IPS-18a (cell line): Measurements from ENCODE around the gene WHAMM.

Experiments used
- H3K27ac ChIP-seq: one replicate; pipeline ENCODE4 v1.5.1; 2013; ENCODE audit warnings: low read length
- H3K27me3 ChIP-seq: one replicate; pipeline ENCODE4 v1.6.1; 2013; ENCODE audit warnings: mild to moderate bottlenecking, low read length; ENCODE audit not compliant: control insufficient read depth, insufficient read depth
- H3K36me3 ChIP-seq: one replicate; pipeline ENCODE4 v1.6.1; 2013; ENCODE audit warnings: low read depth, low read length; ENCODE audit not compliant: control insufficient read depth
- H3K4me1 ChIP-seq: one replicate; pipeline ENCODE4 v1.6.1; 2013; ENCODE audit warnings: low read depth, low read length; ENCODE audit not compliant: control insufficient read depth
- H3K4me3 ChIP-seq: one replicate; pipeline ENCODE4 v1.5.1; 2013; ENCODE audit warnings: low read length
- H3K9ac ChIP-seq: one replicate; pipeline ENCODE4 v1.6.1; 2013; ENCODE audit warnings: mild to moderate bottlenecking, low read length, moderate library complexity
- H3K9me3 ChIP-seq: one replicate; pipeline ENCODE4 v1.6.1; 2013; ENCODE audit warnings: low read depth, low read length; ENCODE audit not compliant: control insufficient read depth

Gene WHAMM

DNA sequence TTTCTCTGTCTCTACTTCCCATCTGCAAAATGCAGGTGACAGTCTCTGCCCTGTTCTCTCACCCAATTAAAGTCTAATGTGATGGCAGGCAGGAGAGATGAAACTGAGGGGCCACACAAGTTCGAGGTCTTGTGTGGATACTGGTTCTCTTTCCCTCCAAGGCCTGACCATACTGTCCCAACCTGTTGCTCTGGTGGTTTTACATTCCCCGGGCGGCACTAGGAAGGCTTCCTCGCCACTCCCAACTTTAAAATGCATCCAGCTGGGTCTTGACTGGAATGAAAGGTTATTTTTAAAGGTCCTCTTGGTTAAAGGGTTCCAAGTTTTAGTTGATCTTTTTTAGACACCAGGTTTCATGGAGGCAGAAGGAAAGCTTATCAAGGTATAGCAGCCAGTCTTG, 37.2 kb downstream of the WHAMM start:
- H3K27me3 ChIP-seq: no peaks in the 10 kb centered on the region
- H3K27ac ChIP-seq: no peak overlapping the region
- H3K9ac ChIP-seq: no peak overlapping the region
- no peaks in the 10 kb centered on the region for H3K9me3 ChIP-seq
- no peaks in the 10 kb centered on the region for H3K36me3 ChIP-seq
- H3K4me3 ChIP-seq: no peak overlapping the region
- H3K4me1 ChIP-seq: peaks cover 11% of the 10 kb centered on the region

DNA sequence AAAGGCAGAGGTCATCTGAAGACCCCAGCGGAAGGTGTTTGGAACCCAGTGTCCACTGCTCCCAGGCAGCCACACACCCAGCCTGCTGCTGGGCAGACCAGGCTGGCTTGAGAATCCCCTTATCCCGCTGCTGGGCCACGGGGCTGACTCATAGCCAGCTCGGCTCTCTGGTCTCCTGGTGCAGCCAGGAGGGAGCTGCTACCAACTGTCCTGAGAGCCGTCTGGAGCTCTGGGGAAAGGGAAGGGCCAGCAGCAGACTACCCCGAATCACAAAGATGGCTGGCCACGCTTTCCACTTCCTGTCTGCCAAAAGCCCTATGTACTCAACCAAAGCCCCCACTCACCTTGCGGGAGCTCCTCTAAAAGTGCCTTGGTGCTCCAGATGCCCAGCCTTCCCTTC, 38.3 kb downstream of the WHAMM start:
- H3K27ac ChIP-seq: no peak overlapping the region
- no peaks in the 10 kb centered on the region for H3K27me3 ChIP-seq
- H3K36me3 ChIP-seq: no peaks in the 10 kb centered on the region
- no peak overlapping the region for H3K4me3 ChIP-seq
- H3K9ac ChIP-seq: no peak overlapping the region
- H3K9me3 ChIP-seq: no peaks in the 10 kb centered on the region
- peaks cover 11% of the 10 kb centered on the region for H3K4me1 ChIP-seq

DNA sequence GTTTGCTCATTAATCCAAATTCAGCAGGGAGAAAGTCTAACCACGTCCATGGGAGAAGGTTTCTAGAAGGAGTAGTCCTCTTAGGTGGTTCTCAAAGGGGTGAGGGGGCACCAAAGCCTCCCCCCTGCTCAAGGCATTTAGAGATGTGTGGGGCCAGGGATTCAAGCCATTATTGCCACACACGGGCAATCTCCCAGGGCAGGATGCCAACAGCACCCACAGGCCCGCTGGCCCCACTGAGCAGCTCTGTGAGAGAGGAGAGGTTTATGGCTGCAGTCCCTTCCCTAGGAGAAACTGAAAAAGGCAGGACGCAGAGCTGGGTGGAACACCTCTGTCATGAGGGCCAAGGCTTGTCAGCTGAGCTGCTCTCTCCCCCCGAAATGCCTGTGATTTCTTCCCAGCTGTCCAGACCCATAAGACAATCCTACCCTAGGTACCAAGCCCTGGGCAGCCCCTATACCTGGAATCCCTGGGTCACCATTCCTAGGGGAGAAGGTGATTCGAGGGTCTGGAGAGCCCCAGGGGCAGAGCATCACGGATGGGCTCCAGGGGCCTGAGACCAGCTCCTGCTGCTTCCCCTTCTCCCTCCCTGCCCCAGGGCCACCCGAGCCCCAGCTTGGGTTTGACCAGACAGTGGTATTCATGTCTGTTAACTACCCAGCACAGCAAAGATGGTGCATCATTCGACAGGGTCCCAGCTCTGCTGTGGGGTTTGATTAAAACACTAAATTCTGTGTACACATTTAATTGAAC, 39.0 kb downstream of the WHAMM start:
- Histone ChIP-seq H3K4me3 (no peak overlapping the region), H3K27me3 (no peaks in the 10 kb centered on the region), H3K27ac (no peak overlapping the region), H3K4me1 (peaks cover 11% of the 10 kb centered on the region), H3K9me3 (no peaks in the 10 kb centered on the region), H3K36me3 (no peaks in the 10 kb centered on the region), H3K9ac (no peak overlapping the region)

DNA sequence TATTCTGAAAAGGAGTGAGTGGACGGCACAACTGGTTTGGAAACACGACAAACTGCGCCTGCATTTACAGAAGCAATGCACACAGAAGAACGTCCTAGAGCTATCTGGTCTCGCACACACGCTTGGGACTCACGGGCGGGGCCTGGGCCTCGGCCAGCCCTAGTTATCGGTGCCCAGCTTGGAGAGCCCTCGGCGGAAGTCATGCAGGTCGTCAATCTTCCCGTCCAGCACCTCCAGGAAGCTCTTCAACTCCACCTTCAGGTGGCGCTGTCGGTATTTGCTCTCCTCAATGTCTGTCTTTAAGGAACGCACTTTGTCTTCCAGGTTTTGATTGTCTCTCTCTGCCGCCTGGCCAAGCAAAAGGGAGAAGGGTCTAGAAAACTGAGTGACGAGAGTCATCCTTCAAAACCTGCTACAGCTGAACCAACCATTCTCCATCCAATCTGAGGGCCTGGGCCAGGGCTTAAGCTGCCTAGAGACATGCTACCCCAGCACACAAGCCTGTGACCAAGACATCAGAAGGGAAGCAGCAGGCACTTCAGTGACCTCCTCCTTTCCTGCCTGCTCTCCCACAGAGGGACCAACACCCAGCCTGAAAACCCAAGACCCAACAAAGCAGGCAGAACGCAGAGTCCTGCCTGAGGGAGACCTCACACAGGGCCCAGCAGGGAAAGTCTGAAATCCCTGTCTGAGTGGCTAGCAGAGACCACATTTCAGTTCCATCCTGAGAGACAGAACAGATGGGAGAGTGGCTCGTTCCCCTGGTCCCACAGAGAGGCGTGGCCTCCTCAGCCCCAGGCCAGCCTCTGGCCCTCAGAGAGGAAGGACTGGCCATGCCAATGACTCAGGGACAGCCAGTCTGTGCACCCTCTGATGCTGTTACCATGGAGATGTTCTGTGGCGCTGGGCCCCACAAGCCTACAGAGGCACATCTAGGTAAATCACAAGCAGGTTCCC, 40.4 kb downstream of the WHAMM start:
- Histone ChIP-seq H3K9ac (peak overlapping the region; percentile 35), H3K4me3 (peak overlapping the region; percentile 36), H3K4me1 (peaks cover 11% of the 10 kb centered on the region), H3K27me3 (no peaks in the 10 kb centered on the region), H3K27ac (no peak overlapping the region), H3K36me3 (no peaks in the 10 kb centered on the region), H3K9me3 (no peaks in the 10 kb centered on the region)

DNA sequence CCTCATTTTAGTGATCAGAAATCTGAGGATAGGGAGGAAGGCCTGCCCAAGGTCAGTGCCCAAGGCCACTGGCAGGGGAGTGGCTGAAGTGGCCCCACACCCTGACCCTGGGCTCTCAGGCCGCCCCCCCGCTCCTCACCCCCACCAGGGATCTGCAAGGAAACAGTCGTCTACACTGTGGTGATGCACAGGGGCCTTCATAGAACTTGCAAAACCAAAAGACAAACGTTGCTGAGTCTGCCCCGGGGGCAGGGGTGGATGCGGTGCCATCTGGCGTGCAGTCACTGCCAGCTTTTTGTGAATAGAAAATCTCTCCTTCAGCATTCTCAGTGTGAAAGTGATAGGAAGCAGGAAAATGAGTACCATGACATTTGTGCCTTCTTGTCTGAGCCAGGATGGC, 41.3 kb downstream of the WHAMM start:
- H3K27ac ChIP-seq: no peak overlapping the region

DNA sequence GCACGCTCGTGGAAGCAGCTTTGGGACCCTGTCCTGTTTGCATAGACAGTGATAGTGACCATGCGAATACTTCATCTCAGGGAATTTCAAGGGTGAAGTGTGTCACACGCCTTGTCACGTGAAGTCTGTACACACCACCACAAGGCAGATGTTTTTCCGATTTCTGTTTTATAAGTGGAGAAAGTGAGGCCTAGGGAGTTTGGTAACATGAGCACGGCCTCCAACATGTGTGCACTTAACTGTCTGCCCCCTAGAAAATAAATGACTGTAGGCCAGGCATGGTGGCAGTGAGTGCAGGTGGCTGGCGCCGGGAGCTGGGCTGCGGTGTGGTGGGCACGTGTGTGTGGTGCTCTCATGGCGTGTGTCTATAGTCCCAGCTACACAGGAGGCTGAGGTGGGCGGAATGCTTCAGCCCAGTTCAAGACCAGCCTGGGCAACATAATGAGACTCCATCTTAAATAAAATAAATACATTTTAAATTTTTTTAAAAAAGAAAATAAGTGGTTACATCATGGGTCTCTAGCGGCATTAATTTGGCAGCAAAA, 42.0 kb downstream of the WHAMM start:
- H3K27me3 ChIP-seq: no peaks in the 10 kb centered on the region
- H3K4me1 ChIP-seq: peaks cover 11% of the 10 kb centered on the region
- H3K9me3 ChIP-seq: no peaks in the 10 kb centered on the region
- no peak overlapping the region for H3K27ac ChIP-seq
- no peak overlapping the region for H3K4me3 ChIP-seq
- no peak overlapping the region for H3K9ac ChIP-seq
- no peaks in the 10 kb centered on the region for H3K36me3 ChIP-seq

More for the DNA sequence above, 41.3 kb downstream of the WHAMM start:
- Histone ChIP-seq H3K9me3 (no peaks in the 10 kb centered on the region), H3K36me3 (no peaks in the 10 kb centered on the region), H3K4me1 (peaks cover 11% of the 10 kb centered on the region), H3K9ac (no peak overlapping the region), H3K27me3 (no peaks in the 10 kb centered on the region), H3K4me3 (no peak overlapping the region)

DNA sequence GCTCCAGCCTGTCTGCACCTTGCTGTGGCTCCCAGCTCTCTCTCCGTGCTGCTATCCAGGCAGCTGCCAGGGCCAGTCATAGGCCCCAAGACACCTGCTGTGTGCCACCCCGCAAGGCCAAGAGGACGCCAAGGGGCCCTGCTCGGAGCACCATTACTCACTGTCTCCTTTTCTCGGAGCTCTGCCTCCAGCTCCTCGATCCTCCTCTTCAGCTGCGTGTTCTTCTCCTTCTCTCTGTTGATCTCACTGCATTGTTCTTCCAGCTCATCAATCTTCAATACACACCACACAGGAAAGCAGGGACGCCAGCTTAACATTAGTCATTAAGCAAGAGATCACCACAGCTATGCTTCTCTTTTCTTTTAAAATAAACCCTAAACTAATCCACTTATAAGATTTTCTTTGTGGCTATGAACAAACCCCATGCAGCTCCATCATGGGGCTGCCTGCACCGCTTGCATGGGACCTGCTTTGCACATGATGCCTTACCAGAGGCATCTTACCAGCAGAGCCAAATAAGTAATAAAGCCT, 42.6 kb downstream of the WHAMM start:
- no peak overlapping the region for H3K4me3 ChIP-seq
- no peaks in the 10 kb centered on the region for H3K27me3 ChIP-seq
- H3K27ac ChIP-seq: no peak overlapping the region
- H3K9ac ChIP-seq: no peak overlapping the region
- no peaks in the 10 kb centered on the region for H3K36me3 ChIP-seq
- no peaks in the 10 kb centered on the region for H3K9me3 ChIP-seq
- peaks cover 11% of the 10 kb centered on the region for H3K4me1 ChIP-seq

DNA sequence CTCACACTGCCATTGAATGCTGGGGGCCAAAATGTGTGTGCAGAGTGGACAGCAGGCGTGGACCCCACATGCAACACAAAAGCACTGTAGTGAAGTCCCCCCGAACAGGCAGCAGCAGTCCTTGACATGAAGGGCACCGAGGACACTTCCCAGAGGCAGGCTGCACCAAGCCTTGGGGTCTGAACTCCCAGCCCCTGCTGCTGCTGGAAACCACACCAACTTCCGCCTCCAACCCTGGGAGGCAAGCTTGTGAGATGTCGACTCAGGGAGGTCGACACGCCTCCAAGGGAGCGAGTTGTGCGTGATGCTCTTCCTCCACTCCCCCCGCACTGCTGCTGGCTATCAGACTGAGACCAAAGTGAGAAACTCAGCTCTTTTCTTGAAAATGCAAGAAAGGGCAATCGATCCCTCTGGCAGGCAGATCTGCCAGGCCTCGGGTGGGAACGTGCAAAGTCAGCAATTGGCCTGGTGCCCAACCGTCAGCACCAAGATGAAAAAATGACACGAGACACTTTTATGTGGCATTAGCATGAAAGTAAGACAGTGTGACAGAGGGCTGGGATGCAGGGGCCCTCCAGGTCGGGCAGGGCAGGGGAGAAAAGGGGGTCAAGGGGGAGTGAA, 43.6 kb downstream of the WHAMM start:
- Histone ChIP-seq H3K9ac (no peak overlapping the region), H3K27me3 (no peaks in the 10 kb centered on the region), H3K4me3 (no peak overlapping the region), H3K27ac (no peak overlapping the region), H3K4me1 (peaks cover 11% of the 10 kb centered on the region), H3K9me3 (no peaks in the 10 kb centered on the region), H3K36me3 (no peaks in the 10 kb centered on the region)

DNA sequence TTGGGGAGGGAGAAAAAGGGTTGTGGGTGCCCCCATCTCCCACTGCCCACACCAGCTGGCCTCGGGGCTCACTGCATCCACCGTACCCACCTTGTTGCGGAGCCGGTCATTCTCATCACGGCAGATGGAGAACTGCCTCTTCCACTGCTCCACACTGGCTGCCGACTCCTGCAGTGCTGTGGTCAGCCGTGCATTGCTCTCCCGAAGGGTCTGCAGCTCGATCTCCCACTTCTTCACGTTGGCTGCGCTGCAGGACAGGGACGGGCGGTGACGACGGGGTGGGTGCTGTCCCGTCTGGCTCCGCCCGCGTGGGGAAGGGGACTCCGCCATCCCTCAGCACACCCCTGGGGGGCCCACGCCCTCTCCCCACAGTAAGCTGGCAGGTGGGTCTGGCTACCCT, 45.1 kb downstream of the WHAMM start:
- peaks cover 7% of the 10 kb centered on the region for H3K4me1 ChIP-seq
- no peaks in the 10 kb centered on the region for H3K27me3 ChIP-seq
- no peak overlapping the region for H3K9ac ChIP-seq
- no peaks in the 10 kb centered on the region for H3K9me3 ChIP-seq
- H3K4me3 ChIP-seq: no peak overlapping the region
- H3K36me3 ChIP-seq: no peaks in the 10 kb centered on the region
- no peak overlapping the region for H3K27ac ChIP-seq

DNA sequence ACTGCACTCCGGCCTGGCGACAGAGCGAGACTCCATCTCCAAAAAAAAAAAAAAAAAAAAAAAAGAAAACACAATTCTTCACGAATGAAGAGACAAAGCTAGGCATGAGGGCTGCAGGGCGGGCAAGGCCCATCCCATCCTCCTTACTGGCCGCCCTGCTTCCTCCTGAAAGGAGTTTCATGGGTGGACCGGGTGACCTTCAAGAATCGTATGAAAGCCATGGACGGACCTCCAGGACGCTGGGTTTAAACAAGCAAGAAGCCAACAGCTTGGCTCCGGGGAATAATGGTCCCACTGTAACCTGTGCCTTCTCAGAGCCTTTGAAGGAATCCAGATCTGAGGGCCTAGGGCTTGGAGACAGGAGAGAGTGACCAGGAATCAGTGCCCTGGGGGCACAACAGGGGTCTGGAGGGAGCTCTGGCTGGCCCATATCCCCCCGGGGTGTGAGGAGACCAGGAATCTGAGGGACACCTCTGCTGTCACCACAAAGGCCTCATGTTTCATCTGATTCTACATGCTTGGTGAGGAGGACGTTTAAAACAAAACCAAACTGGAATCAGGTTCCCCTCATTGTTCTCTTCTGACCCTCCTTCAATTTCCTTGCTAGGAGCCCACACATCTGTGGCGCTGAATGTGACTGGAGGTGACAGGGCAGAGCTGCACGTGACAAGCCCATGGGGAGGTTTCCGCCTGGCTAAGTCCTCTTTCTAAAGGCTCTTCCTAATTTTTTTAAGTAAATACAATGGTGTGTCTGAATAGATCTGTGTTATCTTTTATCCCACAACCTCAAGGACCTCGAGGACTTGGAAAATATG, 46.1 kb downstream of the WHAMM start:
- Histone ChIP-seq H3K4me3 (no peak overlapping the region), H3K27me3 (no peaks in the 10 kb centered on the region), H3K27ac (no peak overlapping the region), H3K36me3 (no peaks in the 10 kb centered on the region), H3K9ac (no peak overlapping the region), H3K4me1 (no peaks in the 10 kb centered on the region), H3K9me3 (no peaks in the 10 kb centered on the region)
